Skin of body (tissue), 2 donors: ENCODE data around the gene DENND1B. TPM values are rescaled to one million over a fixed set of nuclear protein-coding genes. Genes with fewer than 3 reads are reported as not detected.
A peak's percentile ranks its signal among the peaks of the same experiment; 100 is the strongest.
"Not testable (repeated sequence)": the region's sequence is repeated elsewhere in the genome, so short reads cannot be mapped to it uniquely, and the experiment has no call there.

Experiments used
- DNase-seq: peaks from one replicate; lab custom pipeline; 2025; lab: John Stamatoyannopoulos, UW
- total RNA-seq: library from RNA; depleted of rRNA; stranded (reverse); fragments of >200 nt; gene quantifications from one replicate; pipeline ENCODE4 v1.2.3, GENCODE V29; 2014

Gene DENND1B
- total RNA-seq, 1 donor from 2014 or later: 13.3 TPM

DNA sequence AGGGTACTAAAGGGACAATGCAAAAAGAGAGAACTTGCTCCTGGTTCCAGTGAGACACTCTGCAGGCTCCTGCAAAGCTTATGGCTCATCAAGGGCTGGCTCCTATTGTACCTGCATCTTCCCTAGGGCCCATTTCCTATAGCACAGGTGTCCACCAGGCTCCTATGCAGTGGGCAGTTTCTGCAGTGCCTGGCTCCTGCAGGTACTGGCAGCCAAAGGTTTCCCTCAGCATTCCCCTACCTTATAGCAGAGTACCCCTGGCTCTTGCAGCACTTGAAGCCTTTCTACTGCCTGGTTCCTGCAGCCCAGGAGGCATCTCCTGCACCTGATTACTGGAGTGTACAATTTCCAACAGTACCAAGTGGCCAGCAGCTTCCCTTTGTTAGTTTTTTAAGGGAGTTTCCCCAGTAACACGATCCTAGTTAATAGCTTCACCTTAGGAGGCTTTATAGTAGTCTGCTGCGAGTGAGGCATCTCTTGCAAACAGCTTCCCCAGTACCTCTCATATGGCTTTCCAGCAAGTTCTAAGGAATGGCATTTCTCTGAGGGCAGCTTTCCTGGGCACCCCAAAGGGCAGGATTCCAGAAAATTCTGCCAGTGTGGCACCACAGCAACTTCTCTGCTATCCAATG is 141.7 kb downstream of the DENND1B start:
- no peak for DNase-seq

DNA sequence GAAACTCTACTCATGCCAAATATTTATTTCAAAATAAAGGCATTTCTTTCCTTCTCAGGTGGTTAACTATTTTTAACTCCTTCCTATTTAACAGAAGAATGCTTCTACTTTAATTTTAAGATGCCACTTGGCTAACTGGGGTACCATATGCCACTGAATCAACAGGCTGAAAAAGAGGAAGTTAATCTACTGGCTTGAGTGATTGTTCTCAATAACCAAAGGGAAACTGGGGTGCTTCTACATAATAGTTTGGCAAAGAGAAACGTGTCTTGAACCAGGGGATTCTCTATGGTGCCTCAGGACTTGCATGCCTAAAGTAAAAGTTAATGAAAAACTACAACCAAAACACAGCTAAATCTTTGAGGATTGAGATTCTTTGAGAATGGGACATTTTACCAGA is 142.6 kb downstream of the DENND1B start:
- no peak for DNase-seq

DNA sequence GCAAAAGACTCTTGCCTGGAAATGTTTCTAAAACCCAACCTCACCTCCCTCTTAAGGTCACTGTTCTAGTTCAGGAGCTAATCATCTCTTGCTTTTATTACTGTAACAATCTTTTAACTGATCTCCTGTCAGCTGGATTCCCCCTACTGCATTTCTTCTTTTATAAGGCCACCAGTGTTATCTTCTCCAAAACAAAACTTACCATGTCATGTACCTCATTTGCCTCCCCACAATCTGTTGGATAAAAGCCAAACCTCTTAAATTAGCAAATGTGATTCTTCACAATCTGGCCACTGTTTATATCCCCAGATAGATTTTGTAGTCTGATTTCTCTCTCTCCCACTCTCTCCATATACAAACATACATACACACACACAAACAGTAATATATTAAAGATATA is 143.3 kb downstream of the DENND1B start:
- no peak for DNase-seq

DNA sequence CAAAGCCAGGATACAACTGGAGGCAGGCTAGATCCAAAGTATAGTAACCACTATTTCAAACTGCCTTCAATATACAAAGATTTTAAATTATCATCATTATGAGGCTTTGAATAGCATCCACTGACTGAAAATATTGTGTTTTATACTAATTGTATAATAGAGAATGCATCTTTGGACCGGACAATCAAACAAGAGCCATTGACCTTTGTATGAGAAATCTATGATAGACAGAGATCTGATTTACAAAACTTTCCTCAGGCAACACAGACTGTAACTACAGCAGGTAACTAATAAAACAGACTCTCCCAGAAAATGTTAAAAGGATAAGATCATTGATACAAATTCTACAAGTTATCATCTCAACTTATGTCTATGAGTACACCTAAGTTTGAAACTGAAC is 152.9 kb downstream of the DENND1B start:
- DNase-seq: no peak

DNA sequence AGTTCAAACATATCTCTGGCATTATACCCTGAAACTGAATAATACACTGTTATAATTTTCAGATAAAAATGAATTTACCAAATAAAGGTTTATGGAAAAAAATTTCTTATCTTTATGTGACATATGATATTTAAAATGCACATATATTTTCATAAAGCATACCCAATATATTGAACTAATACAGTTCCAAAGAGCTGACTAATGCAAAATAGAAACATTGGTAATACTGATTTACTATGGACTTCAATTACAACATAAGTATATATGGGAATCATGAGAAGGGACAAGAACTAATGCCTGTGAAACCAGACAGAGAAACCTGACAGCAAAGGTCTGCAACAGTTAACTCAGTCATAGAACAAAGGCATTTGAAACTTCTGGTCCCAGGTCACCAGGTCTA is 153.5 kb downstream of the DENND1B start:
- no peak for DNase-seq

DNA sequence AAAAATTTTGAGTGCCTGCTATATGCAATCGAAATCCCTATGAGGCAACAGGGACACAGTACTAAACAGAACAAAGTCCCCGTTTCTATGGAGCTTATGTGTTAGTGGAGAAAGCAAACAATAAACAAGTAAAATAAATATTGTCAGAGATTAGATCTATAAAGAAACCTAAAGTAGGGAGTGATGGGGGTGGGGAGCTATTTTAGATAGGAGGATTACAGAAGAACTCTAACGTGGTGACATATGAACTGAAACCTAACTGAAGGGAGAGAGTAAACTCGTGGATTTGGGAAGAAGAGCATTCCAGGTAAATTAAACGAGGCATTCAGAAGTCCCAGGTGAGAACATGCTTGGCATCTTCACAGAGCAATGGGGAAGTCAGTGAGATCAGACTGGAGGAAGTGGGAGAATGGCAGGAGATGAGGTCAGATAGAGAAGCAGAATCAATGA is 154.5 kb downstream of the DENND1B start:
- no peak for DNase-seq

DNA sequence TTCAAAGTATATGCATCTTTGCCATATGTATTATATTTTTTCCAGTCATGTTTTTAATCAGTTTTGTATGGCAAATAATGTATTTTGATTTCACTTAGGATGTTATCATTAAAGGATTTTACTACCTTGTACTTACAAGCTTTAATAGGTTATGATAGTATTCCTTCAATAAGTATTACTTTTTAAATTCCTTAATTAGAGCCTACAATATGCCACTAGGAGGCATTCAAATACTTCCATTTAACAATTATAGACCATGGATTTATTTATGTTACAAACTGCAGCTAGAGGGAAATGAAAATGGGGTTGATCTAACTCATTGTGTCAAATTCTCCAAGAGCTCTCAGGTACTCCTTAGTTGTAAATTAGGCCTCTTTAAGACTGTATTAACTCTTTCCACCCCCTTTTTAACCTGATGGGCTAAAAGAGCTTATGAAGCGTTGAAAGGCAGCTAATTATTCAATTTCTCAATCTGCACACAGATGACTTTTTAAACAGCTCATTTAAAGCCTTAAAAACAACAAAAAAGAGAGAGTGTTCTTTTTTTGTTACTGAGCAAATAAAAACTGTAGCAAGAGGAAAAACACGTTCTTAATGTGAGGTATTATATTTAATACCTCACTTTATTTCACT is 156.2 kb downstream of the DENND1B start:
- no peak for DNase-seq

DNA sequence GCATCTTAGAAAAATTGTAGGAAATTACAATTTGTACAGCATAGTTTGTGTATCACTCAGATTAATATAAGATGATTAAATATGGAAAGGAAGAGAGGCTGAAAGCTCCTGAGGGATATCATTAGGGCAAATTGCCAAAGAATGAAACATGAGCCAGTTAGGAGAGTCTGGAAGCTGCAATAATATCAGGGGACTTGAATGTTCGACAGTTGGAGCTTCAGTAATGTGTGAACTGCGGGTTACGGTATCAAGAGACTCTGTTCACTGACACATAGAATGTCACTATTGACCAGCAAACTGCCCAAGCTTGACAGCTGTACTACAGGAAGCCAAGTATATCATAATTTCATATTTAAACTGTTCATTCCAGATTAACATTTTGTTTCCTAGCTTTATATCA is 157.2 kb downstream of the DENND1B start:
- DNase-seq: no peak

DNA sequence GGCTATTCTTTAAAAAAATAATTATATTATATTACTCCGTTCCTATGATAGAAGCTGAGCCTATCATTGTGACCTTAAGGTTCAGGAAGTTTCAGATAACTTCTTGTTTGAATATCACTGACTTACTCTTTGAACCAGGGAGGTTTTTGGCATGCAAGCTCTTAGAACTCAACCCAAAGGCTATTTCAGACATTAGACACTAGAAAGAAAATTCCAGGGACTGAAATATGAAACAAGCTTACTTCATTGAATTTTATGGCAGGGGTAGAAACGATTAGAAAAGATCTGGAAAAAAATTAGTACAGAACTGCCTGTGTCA is 159.6 kb downstream of the DENND1B start:
- no peak for DNase-seq

DNA sequence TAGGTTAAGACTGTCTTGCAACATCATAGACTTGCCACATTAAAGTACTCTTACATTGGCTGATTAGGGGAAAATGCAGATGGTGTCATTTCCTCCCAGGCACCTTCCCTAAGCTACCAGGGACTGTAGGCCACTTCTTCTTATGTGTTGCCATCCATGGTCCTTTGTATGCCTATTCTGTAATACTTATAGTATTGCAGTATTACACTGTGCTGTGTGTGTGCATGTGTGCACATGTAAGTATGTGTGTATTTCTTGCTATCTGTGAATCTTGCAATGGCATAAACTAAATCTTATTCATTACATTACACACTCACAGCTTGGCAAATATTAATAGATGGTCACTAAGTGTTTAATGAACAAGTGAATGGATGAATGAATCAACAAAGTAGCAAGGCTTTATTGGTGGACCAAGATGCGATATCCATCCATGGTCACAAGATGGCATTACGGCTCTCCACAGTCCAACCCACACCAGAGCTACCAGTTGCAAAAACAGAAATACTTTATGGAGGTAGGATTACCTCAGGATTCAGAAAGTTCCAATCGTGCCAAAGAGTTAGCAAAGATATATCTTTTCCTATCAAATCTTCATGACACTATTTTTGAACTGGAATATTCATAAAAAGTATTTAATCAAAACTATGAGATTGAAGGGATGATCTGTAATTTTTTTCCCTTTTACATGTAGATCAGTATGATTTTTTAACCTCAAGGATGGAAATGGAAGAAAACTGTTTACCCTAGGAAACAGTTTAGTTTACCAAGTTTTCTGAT is 160.2 kb downstream of the DENND1B start:
- peak; percentile 1 for DNase-seq

DNA sequence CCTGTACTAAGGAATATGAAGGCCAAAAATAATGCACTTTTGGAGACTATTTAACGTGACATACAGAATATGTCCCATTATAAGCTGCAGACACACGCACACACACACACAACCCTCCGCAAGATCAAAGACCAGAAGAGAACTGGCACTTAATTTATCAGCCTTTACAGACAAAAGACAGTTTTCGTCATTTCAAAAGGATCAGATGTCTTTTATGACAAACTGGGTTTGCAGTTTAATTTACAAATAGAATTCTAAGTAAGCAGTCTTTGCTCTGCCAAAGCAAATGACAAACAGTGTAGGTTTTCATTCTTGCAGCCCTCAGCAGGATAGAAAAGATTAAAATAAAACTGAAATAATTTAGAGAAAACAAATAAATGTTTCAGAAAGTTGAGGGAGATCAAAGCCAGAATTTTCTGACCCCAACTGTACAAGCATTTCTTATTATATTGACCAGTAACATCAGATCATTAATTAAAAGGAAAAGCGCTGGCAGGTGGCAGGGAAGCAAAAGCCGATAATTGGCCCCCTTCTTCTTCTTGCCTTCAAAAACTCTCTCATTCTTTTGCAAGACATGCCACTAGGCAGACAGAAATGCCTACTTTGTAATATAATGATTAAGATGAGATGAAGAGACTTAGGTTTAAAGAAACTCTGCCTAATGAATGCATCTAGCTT is 169.0 kb downstream of the DENND1B start:
- no peak for DNase-seq

DNA sequence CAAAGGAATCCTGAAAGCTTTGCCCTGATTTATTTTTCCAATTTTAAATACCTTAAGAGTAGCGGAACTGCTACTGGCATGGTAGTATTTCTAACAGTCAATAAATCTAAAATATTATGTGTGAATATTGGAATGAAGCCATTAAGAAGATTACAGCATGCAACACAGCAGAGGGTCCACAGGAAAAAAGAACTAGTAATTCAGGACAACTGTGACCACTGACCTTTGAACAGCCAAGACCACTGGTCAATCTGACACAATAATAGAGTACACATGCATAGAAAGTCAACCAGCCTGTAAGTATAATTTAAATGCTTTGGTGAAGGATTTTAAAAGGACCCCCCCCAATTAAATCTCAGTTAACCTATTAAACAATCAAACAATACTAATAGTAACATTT is 171.0 kb downstream of the DENND1B start:
- DNase-seq: no peak

DNA sequence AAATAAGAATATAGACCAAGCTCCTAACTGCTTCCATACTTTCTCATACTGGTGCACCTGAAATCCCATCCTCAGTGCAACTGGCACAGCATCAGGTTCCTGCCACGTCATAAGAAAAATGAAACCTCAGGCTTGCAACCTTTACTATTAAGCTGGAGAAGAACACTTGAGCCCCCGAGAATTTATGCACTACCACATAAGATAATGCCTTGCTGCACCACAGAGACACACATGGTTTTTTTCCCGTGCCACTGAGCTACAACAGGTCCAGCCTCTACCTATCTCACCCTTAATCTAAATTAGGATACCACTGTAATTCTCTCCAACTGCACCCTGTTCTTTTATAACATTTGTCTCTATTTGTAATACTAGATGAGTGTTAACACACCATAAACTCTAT is 174.5 kb downstream of the DENND1B start:
- no peak for DNase-seq

DNA sequence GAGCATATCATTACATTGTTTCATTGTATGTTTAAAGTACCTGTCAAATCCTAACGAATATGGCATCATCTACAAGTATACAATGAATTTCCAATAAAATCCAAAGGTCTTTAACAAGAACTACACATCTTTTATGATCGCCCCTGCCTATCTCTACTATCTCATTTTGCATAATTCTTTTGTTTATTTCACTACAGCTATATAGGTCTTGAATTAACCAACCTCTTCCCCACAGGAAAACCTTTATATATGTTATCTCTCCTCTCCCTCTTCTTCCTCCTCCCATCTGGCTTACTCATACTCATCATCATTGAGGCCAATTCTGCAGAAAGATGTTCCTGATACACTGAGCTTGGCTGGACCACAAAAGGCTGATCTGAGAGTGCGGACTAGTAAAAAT is 175.5 kb downstream of the DENND1B start:
- no peak for DNase-seq

DNA sequence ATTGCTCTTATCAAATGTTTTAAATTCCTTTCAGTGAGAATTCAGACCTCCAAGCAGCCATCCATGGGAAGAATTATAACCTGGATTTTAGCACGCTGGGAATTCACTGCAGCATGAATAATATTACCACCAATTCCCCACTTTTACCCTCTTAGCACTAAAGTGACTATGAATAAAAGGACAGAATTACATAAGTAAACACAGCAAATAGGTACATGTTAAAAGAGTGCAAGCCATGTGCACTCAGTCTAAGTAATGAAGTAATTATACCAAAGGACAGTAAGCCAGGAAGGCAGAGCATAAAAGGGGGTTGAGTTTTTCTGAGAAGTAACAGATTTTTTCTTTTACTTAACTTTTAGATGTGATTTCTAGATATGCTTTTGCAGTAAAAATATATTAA is 176.3 kb downstream of the DENND1B start:
- DNase-seq: no peak

DNA sequence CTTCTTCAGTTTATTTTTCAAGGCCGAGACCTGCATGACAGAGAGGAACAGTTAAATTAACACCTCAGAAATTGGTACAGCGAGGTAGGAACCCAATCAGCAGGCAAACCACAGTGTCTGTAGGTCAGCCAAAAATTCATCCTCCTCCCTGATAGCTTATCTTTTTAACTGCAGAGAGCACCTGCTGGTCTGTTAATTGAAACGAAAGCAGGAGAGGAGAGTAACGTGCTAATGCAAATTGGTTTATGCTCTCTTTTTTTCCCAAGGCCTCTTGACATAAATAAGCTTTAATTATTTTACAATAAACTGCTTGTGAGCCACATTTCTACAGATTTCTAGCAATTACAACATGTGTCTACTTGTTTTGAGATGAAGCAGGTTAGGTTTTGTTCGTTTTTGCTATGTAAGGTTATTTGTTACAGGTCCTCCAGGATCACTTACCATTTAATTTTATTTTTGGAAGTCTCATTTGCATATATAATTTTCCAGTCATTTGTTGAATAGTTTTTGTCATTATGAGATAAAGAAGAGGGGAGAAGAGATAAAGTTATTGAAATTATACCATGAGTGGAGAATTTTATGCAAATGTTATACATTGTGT is 179.9 kb downstream of the DENND1B start:
- DNase-seq: no peak

DNA sequence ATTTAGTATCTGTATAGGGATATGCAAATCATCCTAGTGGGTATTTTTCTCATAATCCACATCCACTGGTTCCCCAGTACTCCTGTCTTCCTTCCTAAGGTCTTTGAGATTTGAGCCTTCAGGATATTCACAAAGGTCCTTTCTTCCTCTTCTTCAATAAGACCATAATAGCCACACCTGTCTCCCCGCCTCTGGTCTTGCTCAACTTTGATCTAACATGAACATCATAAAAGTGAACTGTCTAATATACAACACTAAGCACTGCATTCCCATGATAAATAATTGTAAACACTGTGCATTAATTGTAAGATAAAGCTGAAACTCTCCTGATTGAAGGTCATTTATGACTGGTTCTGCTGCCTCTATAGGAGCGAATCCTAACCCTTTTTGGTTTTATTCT is 184.6 kb downstream of the DENND1B start:
- no peak for DNase-seq

DNA sequence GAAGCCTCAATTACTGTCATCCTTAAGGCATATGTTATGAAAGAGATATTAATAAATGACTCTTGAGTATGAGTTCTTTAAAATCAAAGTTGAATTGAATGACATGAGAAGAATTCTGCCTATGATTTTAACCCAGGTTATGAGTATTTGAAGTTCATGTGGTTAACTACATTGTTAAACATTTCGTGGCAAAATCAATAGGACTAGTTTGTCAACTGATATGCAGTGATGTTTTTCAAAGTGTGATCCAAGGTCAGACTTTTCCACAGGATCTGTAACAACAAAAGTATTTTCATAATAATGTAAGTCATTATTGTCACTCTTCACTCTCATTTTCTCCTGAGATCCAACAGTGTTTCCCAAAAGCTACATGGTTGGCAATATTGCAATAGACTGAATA is 189.5 kb downstream of the DENND1B start:
- DNase-seq: no peak

DNA sequence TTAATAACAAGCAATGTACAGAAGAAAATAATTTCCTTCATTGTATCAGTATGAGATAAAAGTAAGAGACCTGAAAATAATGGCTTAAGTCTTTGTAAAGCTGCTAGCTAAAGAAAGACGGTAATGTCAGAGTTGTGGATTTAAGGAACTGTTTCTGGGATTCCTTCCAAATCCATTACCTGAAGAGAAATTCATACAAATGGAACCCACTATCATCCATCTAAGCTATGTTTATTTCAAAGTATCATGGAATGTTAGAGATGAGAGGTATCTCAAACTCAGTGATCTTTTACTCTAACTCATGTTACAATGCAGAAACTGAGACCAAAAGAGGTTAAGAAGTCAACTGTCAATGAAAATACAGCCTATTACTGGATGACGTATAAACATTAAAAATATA is 197.7 kb downstream of the DENND1B start:
- DNase-seq: no peak

DNA sequence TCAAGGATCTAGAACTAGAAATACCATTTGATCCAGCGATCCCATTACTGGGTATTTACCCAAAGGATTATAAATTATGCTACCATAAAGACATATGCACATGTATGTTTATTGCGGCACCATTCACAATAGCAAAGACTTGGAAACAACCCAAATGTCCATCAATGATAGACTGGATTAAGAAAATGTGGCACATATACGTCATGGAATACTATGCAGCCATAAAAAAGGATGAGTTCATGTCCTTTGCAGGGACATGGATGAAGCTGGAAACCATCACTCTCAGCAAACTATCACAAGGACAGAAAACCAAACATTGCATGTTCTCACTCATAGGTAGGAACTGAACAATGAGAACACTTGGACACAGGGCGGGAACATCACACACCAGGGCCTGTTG is 199.7 kb downstream of the DENND1B start:
- DNase-seq: not testable (repeated sequence)

DNA sequence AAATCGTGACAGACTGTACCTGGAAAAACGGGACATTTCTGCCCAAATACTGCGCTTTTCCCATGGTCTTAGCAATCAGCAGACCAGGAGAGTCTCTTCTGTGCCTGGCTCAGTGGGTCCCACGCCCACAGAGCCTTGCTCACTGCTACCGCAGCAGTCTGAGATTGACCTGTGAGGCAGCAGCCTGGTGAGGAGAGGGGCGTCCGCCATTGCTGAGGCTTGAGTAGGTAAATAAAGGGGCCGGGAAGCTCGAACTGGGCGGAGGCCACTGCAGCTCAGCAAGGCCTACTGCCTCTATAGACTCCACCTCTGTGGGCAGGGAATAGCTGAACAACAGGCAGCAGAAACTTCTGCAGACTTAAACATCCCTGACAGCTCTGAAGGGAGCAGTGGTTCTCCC is 203.1 kb downstream of the DENND1B start:
- DNase-seq: no peak

DNA sequence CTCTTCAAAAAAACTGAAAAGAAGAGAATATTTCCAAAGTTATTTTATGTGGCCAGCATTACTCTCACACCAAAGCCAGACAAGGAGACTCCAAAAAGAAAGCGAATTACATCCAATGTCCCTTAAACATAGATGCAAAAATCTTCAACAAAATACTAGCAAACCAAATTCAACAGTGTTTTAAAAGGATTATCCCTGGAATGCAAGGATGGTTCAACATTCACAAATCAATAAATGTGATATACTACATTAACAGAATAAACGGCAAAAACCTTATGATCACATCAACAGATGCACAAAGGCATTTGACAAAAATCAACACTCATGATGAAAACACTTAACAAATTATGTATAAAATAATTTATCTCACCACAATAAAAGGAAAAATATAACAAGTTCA is 207.8 kb downstream of the DENND1B start:
- DNase-seq: no peak
